IgD-negative memory B cell (primary cell): ENCODE measurements around the gene GRIA1. TPM values are rescaled to one million over a fixed set of nuclear protein-coding genes. Genes with fewer than 3 reads are reported as not detected.

ENCODE experiments used
- H3K27ac Mint-ChIP-seq, 3 donors: one replicate each; pipeline ENCODE4 v1.8.0; 2020 to 2022; ENCODE audit warnings: mild to moderate bottlenecking in 3 of 3, mixed read lengths in 3 of 3, moderate library complexity in 1 of 3
- H3K27me3 Mint-ChIP-seq: one replicate; pipeline ENCODE4 v1.8.0; 2021; ENCODE audit warnings: mixed read lengths
- H3K36me3 Mint-ChIP-seq: one replicate; pipeline ENCODE4 v1.8.0; 2020; ENCODE audit warnings: mild to moderate bottlenecking, mixed read lengths
- H3K4me1 Mint-ChIP-seq, 3 donors: one replicate each; pipeline ENCODE4 v1.8.0; 2020 to 2022; ENCODE audit warnings: mixed read lengths in 3 of 3, mild to moderate bottlenecking in 1 of 3
- H3K4me3 Mint-ChIP-seq, 4 donors: one replicate each; pipeline ENCODE4 v1.8.0; 2020 to 2022; ENCODE audit warnings: mild to moderate bottlenecking in 4 of 4, mixed read lengths in 4 of 4, moderate library complexity in 3 of 4
- H3K9me3 Mint-ChIP-seq, 3 donors: one replicate each; pipeline ENCODE4 v1.8.0; 2020 to 2021; ENCODE audit warnings: mixed read lengths in 3 of 3, mild to moderate bottlenecking in 1 of 3
- polyA plus RNA-seq: library from polyadenylated mRNA; unstranded; fragments of 300-500 nt; fragmentation: Illumina TruSeq; gene quantifications from one replicate; pipeline ENCODE4 v1.2.3, GENCODE V29; 2021

The GRIA1 gene
- polyA plus RNA-seq = not detected

DNA sequence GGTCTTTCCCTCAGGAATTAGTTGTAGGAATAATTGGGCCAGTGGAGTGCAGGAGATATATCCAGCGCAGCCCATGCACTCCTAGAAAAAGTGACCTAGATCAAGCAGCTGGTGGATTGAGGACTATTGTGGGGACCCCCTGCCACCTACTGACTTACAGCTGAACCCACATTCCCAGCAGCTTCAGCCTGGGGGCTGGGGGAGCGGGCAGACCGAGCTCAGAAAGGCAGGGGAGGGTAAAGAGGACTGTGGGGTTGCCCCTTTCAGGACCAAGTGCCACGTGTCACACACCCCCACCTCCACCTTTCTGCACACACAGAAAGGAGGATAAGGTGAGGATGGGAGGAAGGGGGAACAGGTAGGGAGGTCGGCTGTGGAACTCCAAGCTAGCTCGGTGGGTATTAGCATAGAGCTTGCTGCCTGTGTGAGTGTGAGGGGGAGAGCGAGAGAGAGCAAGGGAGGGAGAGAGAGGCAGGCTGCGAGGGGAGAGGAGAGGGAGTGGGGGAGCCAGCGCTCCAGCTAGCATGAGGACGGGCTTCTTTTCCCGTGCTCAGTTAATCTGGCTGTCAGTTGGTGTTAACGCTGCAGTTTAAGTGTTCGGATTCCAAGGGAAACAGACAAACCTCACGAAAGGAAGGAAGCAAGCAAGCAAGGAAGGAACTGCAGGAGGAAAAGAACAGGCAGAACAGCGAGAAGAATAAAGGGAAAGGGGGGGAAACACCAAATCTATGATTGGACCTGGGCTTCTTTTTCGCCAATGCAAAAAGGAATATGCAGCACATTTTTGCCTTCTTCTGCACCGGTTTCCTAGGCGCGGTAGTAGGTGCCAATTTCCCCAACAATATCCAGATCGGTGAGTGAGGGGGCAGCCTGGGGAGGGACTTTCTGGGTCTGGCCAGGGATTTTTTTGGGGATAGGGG is at the start of gene GRIA1:
Gene GRIA1 (plus strand): TSS at position 553 of the 920 bp plus-strand sequence.
- Mint-ChIP-seq H3K27ac (no peak within 1 kb of the TSS), H3K4me1 (no peaks in the 10 kb centered on the region), H3K36me3 (peaks cover 1% of the 10 kb centered on the region), H3K27me3 (peaks cover 20% of the 10 kb centered on the region), H3K4me3 (no peak within 1 kb of the TSS), H3K9me3 (peaks cover 0 to 3% (median 0%) of the 10 kb centered on the region in 3 donors)

GRCh38 chr5:153445875-153446579 is 44.4 kb upstream of the GRIA1 start:
- Mint-ChIP-seq H3K9me3 (no peaks in the 10 kb centered on the region), H3K4me3 (no peak overlapping the region)

DNA sequence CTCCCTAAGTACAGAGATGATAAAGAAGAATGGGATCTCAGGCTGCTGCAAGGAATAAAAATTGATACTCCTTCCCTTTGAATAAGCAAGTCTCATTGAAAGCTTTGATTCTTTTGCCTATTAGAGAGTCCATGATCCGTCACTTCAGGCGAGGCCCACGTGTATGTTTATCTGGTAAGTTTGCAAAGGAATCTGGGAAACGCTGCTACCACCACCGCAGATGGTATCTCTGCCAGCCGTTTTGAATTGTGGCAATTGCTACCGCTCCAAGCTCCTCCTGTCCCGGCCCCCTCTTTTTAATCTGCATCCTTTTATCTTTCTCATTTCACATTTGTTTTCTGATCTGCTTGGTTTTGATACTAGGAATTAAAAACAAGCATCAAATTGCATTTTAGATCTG is 42.9 kb upstream of the GRIA1 start:
- Mint-ChIP-seq H3K27me3 (no peaks in the 10 kb centered on the region), H3K4me3 (no peak overlapping the region), H3K27ac (no peak overlapping the region), H3K4me1 (no peaks in the 10 kb centered on the region), H3K9me3 (peaks cover 0 to 4% (median 2%) of the 10 kb centered on the region in 3 donors), H3K36me3 (no peaks in the 10 kb centered on the region)

More at GRCh38 chr5:153445875-153446579, 44.4 kb upstream of the GRIA1 start:
- no peaks in the 10 kb centered on the region for H3K36me3 Mint-ChIP-seq
- no peaks in the 10 kb centered on the region for H3K4me1 Mint-ChIP-seq
- H3K27me3 Mint-ChIP-seq = no peaks in the 10 kb centered on the region
- no peak overlapping the region for H3K27ac Mint-ChIP-seq

DNA sequence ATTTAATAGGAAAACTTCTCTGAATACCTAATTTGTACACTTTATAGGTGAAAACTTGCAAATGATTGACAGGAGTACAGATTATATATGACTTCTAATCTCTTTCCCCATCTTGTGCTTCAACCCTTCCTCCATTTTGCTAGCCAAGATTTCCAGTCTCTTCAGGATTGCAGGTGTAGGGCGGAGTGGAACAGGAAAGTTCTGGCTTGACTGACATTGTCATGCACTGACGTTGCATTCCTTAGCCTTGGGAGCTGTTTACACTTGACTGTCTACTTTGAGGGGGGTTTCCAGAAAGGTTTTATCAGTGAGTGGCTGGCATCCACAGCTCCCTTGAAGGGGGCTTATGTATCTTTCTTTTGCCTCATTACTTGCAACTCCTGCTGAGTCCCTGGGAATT is 34.1 kb upstream of the GRIA1 start:
- Mint-ChIP-seq H3K27ac (no peak overlapping the region), H3K9me3 (peaks cover 0 to 4% (median under 1%) of the 10 kb centered on the region in 3 donors), H3K36me3 (no peaks in the 10 kb centered on the region), H3K4me3 (no peak overlapping the region), H3K27me3 (no peaks in the 10 kb centered on the region), H3K4me1 (no peaks in the 10 kb centered on the region)

GRCh38 chr5:153456993-153457392 is 33.5 kb upstream of the GRIA1 start:
- H3K9me3 Mint-ChIP-seq = peaks cover 0 to 3% (median 0%) of the 10 kb centered on the region in 3 donors
- H3K27me3 Mint-ChIP-seq = no peaks in the 10 kb centered on the region
- H3K36me3 Mint-ChIP-seq = no peaks in the 10 kb centered on the region
- H3K4me1 Mint-ChIP-seq = no peaks in the 10 kb centered on the region
- H3K27ac Mint-ChIP-seq = no peak overlapping the region
- no peak overlapping the region for H3K4me3 Mint-ChIP-seq

- no peaks in the 10 kb centered on the region for H3K9me3 Mint-ChIP-seq
- H3K27me3 Mint-ChIP-seq = no peaks in the 10 kb centered on the region
- no peak overlapping the region for H3K27ac Mint-ChIP-seq
- no peaks in the 10 kb centered on the region for H3K4me1 Mint-ChIP-seq
- no peaks in the 10 kb centered on the region for H3K36me3 Mint-ChIP-seq
- H3K4me3 Mint-ChIP-seq = no peak overlapping the region
These were observed 32.2 kb upstream of the GRIA1 start for GRCh38 chr5:153458268-153458667.

- Mint-ChIP-seq H3K27me3 (no peaks in the 10 kb centered on the region), H3K4me1 (no peaks in the 10 kb centered on the region), H3K9me3 (no peaks in the 10 kb centered on the region), H3K27ac (no peak overlapping the region), H3K4me3 (no peak overlapping the region), H3K36me3 (no peaks in the 10 kb centered on the region)
These were observed 31.3 kb upstream of the GRIA1 start for GRCh38 chr5:153459051-153459743.

DNA sequence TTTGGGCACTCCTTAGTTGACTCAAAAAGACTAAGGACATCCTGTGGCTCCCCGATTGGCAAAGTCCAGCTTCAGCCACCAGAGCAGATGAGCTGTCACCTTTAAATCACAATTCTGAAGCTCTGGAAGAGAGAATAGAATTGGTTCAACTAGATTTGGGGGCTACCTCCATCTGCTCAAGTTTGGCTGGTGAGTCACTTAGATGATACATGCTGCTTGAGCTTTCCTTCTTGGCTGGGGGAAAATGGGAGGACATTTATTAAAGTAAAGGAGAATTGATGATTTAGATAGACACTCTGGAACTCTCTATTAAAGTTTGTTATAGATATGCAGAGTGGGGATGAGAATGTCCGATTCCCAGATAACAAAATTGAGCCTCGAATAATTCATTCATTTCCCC is 30.0 kb upstream of the GRIA1 start:
- no peaks in the 10 kb centered on the region for H3K9me3 Mint-ChIP-seq
- no peaks in the 10 kb centered on the region for H3K4me1 Mint-ChIP-seq
- H3K27ac Mint-ChIP-seq = no peak overlapping the region
- H3K4me3 Mint-ChIP-seq = no peak overlapping the region
- no peaks in the 10 kb centered on the region for H3K36me3 Mint-ChIP-seq
- H3K27me3 Mint-ChIP-seq = no peaks in the 10 kb centered on the region

- Mint-ChIP-seq H3K27ac (no peak overlapping the region), H3K36me3 (no peaks in the 10 kb centered on the region), H3K4me1 (no peaks in the 10 kb centered on the region), H3K4me3 (no peak overlapping the region), H3K27me3 (no peaks in the 10 kb centered on the region), H3K9me3 (no peaks in the 10 kb centered on the region)
These were observed 29.1 kb upstream of the GRIA1 start for GRCh38 chr5:153461341-153461740.

DNA sequence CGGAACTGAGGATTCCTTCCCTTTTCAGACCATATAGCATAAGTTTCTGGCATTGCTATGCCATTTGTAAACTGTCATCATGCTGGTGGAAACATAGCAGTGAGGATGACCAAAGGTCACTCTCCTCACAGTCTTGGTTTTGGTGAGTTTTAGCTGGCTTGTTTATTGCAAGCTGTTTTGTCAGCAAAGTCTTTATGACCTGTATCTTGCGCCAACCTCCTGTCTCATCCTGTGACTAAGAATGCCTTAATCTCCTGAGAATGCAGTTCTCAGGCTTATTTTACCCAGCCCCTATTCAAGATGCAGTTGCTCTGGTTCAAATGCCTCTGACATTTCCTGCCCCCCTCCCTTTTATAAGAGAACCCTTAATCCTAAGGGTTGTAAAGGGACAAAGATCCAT is 26.7 kb upstream of the GRIA1 start:
- Mint-ChIP-seq H3K36me3 (no peaks in the 10 kb centered on the region), H3K27me3 (no peaks in the 10 kb centered on the region), H3K4me1 (no peaks in the 10 kb centered on the region), H3K27ac (no peak overlapping the region), H3K4me3 (no peak overlapping the region), H3K9me3 (no peaks in the 10 kb centered on the region)

- no peak overlapping the region for H3K27ac Mint-ChIP-seq
- no peaks in the 10 kb centered on the region for H3K9me3 Mint-ChIP-seq
- no peaks in the 10 kb centered on the region for H3K27me3 Mint-ChIP-seq
- no peaks in the 10 kb centered on the region for H3K36me3 Mint-ChIP-seq
- H3K4me1 Mint-ChIP-seq = no peaks in the 10 kb centered on the region
- no peak overlapping the region for H3K4me3 Mint-ChIP-seq
These were observed 22.9 kb upstream of the GRIA1 start for GRCh38 chr5:153467546-153467945.

DNA sequence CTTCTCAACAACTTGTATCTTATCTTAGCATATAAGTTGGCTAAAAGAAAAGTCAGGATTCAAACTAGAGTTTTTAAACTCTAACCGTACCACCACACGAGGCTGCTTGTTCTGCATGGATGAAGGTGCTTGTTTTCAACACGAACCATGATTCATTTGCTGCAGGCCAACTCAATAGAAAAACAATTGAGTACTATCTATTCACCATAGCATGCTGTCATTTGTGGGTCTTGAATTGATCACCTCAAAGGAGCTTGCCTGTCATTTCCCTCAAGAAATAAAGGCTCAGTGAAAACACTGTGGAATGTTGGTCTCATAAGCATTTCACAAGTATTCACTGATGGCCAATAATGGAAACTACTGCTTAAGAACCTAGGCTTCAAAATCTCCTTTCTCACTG is 21.0 kb upstream of the GRIA1 start:
- Mint-ChIP-seq H3K27ac (no peak overlapping the region), H3K27me3 (no peaks in the 10 kb centered on the region), H3K36me3 (no peaks in the 10 kb centered on the region), H3K4me1 (no peaks in the 10 kb centered on the region), H3K9me3 (peaks cover 0 to 3% (median 0%) of the 10 kb centered on the region in 3 donors), H3K4me3 (no peak overlapping the region)

DNA sequence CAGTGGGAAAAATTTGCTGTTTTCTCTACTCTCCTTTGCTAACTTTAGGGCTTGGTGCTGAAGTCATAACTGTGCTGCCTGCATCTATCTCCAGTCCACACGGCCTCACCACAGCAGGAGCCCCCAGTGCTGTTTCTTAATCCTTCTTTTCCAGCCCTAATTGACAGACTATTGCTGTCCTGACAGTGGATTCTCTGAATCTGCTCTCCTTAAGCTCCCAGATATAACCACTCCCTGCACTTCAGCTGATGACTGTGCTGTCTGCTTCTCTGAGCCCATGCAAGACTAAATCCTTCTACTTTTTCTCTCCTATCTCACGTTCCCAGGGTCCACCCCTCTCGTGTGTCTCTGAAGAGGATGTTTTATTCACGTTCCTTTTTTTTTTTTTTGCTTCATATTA is 19.7 kb upstream of the GRIA1 start:
- no peaks in the 10 kb centered on the region for H3K36me3 Mint-ChIP-seq
- no peak overlapping the region for H3K27ac Mint-ChIP-seq
- H3K4me1 Mint-ChIP-seq = no peaks in the 10 kb centered on the region
- peaks cover 1 to 7% (median 3%) of the 10 kb centered on the region in 3 donors for H3K9me3 Mint-ChIP-seq
- H3K4me3 Mint-ChIP-seq = no peak overlapping the region
- no peaks in the 10 kb centered on the region for H3K27me3 Mint-ChIP-seq

DNA sequence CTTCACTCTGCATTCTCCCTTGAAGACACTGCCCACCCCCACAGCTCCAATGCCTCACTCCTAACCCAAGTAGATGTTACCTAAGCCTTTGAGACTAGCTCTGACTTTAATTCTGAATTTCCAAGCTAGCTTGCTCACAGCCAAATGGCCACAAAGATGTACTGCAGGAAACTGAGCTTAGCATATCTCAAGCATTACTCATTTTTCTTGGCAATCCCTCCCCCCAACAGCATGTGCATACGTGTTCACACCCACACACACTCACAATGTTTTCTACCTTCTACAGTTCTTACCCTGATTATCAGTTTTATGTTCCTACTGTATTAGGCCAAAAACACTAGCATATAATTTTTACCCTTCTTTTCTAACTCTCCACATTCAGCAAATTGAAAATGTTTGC is 13.7 kb upstream of the GRIA1 start:
- H3K27ac Mint-ChIP-seq = no peak overlapping the region
- H3K4me1 Mint-ChIP-seq = no peaks in the 10 kb centered on the region
- peaks cover 3 to 11% (median 7%) of the 10 kb centered on the region in 3 donors for H3K9me3 Mint-ChIP-seq
- no peak overlapping the region for H3K4me3 Mint-ChIP-seq
- peaks cover 3% of the 10 kb centered on the region for H3K27me3 Mint-ChIP-seq
- H3K36me3 Mint-ChIP-seq = no peaks in the 10 kb centered on the region

GRCh38 chr5:153480401-153480800 is 10.1 kb upstream of the GRIA1 start:
- Mint-ChIP-seq H3K4me1 (no peaks in the 10 kb centered on the region), H3K36me3 (no peaks in the 10 kb centered on the region), H3K27ac (no peak overlapping the region), H3K27me3 (peaks cover 4% of the 10 kb centered on the region), H3K4me3 (no peak overlapping the region), H3K9me3 (peaks cover 2 to 6% (median 4%) of the 10 kb centered on the region in 3 donors)
